HCT116 (cell line): Measurements from ENCODE around the gene ANTXR2. TPM values are rescaled to one million over a fixed set of nuclear protein-coding genes. Genes with fewer than 3 reads are reported as not detected.
"Not testable (repeated sequence)": the region's sequence is repeated elsewhere in the genome, so short reads cannot be mapped to it uniquely, and the experiment has no call there.

ENCODE experiments used
- ATAC-seq: fragments of 200-7000 bp; cut with Tn5 transposase; 2 replicates; pipeline ENCODE4 v1.9.1; 2020; ENCODE audit warnings: mild to moderate bottlenecking, moderate library complexity
- BruUV-seq: library from RNA; stranded (reverse); fragments of 400-500 nt; replicated peaks from 2 replicates; lab custom pipeline; 2021; lab: Mats Ljungman, UMichigan
- CTCF ChIA-PET: fragments of 300-600 bp; sonication (Branson Sonifier 250); formaldehyde crosslinking; loops from one replicate; lab custom pipeline; 2021; ENCODE audit warnings: antibody characterized with exemption; lab: Charles Lee
- POLR2A ChIA-PET: fragments of 300-600, 350-600 bp; sonication (Branson Sonifier 250); formaldehyde crosslinking; loops from one replicate; lab custom pipeline; 2021; ENCODE audit warnings: antibody characterized with exemption; lab: Charles Lee
- RAD21 ChIA-PET, 2 experiments: fragments of 300-600 bp; sonication (Branson Sonifier 250); formaldehyde crosslinking; loops; one replicate each; lab custom pipeline; 2023; ENCODE audit warnings: low total read pairs in 2 of 2; ENCODE audit not compliant: uncharacterized antibody in 2 of 2, unreplicated experiment in 2 of 2, low non-redundant PET in 1 of 2; lab: Charles Lee
- DNase-seq: peaks from one replicate; pipeline ENCODE4 v3.0.0-alpha.2; 2010; ENCODE audit warnings: low read depth, low spot score
- H2AFZ ChIP-seq: fragments of 200-600 bp; shearing (Covaris generic), sonication (generic); 2 replicates; pipeline ENCODE4 v1.6.1; 2017; ENCODE audit warnings: low read depth, mixed run types, mixed read lengths, antibody characterized with exemption, low read length; ENCODE audit not compliant: poor library complexity, severe bottlenecking
- H3K27ac ChIP-seq: 2 replicates; pipeline ENCODE4 v1.5.1; 2012; ENCODE audit warnings: low read depth, low read length
- H3K27me3 ChIP-seq: fragments of 200-600 bp; sonication (generic); 2 replicates; pipeline ENCODE4 v1.6.1; 2016; ENCODE audit warnings: mixed run types, low read length, mixed read lengths; ENCODE audit not compliant: insufficient read depth
- H3K36me3 ChIP-seq, 2 experiments: fragments of 200-500 bp in 1 of 2; fragments of 200-600 bp in 1 of 2; sonication (Bioruptor generic) in 1 of 2; sonication (generic) in 1 of 2; 2 replicates each; pipeline versions ENCODE4 v1.5.1 to v1.6.1; 2014 to 2016; ENCODE audit warnings: low read length in 2 of 2, inconsistent platforms in 1 of 2, mixed read lengths in 1 of 2, mixed run types in 1 of 2; ENCODE audit not compliant: insufficient read depth in 2 of 2, control insufficient read depth in 1 of 2
- H3K4me1 ChIP-seq, 2 experiments: fragments of 200-600 bp in 1 of 2; sonication (generic) in 1 of 2; 2 replicates each; pipeline versions ENCODE4 v1.5.1 to v1.6.1; 2012 to 2017; ENCODE audit warnings: low read length in 2 of 2, inconsistent platforms in 1 of 2, mild to moderate bottlenecking in 1 of 2, mixed read lengths in 1 of 2, mixed run types in 1 of 2, moderate library complexity in 1 of 2; ENCODE audit not compliant: insufficient read depth in 2 of 2, control insufficient read depth in 1 of 2
- H3K4me2 ChIP-seq: fragments of 200-600 bp; sonication (generic); 2 replicates; pipeline ENCODE4 v1.6.1; 2017; ENCODE audit warnings: mixed run types, low read length, mixed read lengths
- H3K4me3 ChIP-seq, 2 experiments: fragments of 200-600 bp in 1 of 2; sonication (generic) in 1 of 2; replicated peaks in 1 of 2; 2 replicates each; pipeline ENCODE4 v1.5.1; 2011 to 2016; ENCODE audit warnings: low read length in 2 of 2, control low read depth in 1 of 2, low read depth in 1 of 2, mild to moderate bottlenecking in 1 of 2, mixed read lengths in 1 of 2, mixed run types in 1 of 2
- H3K79me2 ChIP-seq: fragments of 200-600 bp; sonication (generic); 2 replicates; pipeline ENCODE4 v1.6.1; 2017; ENCODE audit warnings: mild to moderate bottlenecking, mixed run types, low read length, moderate library complexity, mixed read lengths; ENCODE audit not compliant: insufficient read depth
- H3K9ac ChIP-seq: fragments of 200-600 bp; sonication (generic); 2 replicates; pipeline ENCODE4 v1.6.1; 2016; ENCODE audit warnings: low read length, mixed read lengths
- H3K9me2 ChIP-seq: fragments of 200-600 bp; sonication (generic), shearing (Covaris generic); 2 replicates; pipeline ENCODE4 v1.6.1; 2017; ENCODE audit warnings: mixed run types, mild to moderate bottlenecking, moderate library complexity; ENCODE audit not compliant: insufficient read depth
- H3K9me3 ChIP-seq, 2 experiments: fragments of 200-500 bp in 1 of 2; fragments of 200-600 bp in 1 of 2; sonication (Bioruptor generic) in 1 of 2; sonication (generic) in 1 of 2; 2 replicates each; pipeline ENCODE4 v1.6.1; 2014 to 2017; ENCODE audit warnings: low read length in 2 of 2, mixed read lengths in 2 of 2, inconsistent platforms in 1 of 2, low read depth in 1 of 2, mild to moderate bottlenecking in 1 of 2, mixed run types in 1 of 2, moderate library complexity in 1 of 2; ENCODE audit not compliant: control insufficient read depth in 1 of 2, insufficient read depth in 1 of 2
- H4K20me1 ChIP-seq: fragments of 200-600 bp; sonication (generic), shearing (Covaris generic); 2 replicates; pipeline ENCODE4 v1.6.1; 2017; ENCODE audit warnings: mixed run types, mild to moderate bottlenecking, moderate library complexity; ENCODE audit not compliant: insufficient read depth
- CEBPB ChIP-seq: IDR thresholded peaks from 2 replicates; pipeline ENCODE4 v1.6.1; 2012; ENCODE audit warnings: low read depth
- ELF1 ChIP-seq: IDR thresholded peaks from 2 replicates; pipeline ENCODE4 v1.6.1; 2012; ENCODE audit warnings: low read depth, borderline replicate concordance
- intact Hi-C: fragments of 100-400 bp; cut with micrococcal nuclease; formaldehyde crosslinking; loops from 2 replicates; pipeline ENCODE4 v1.10.0; 2022
- total RNA-seq: library from RNA; stranded (reverse); gene quantifications from one replicate; pipeline ENCODE4 v1.2.1, GENCODE V29; 2021; ENCODE audit not compliant: unreplicated experiment
- TF ChIP-seq, protein P1 (sequence below): IDR thresholded peaks from 2 replicates; pipeline ENCODE4 v1.6.1; 2012; ENCODE audit warnings: low read depth

ANTXR2 gene
- total RNA-seq, 1 experiment from 2014 or later: 6.3 TPM

DNA sequence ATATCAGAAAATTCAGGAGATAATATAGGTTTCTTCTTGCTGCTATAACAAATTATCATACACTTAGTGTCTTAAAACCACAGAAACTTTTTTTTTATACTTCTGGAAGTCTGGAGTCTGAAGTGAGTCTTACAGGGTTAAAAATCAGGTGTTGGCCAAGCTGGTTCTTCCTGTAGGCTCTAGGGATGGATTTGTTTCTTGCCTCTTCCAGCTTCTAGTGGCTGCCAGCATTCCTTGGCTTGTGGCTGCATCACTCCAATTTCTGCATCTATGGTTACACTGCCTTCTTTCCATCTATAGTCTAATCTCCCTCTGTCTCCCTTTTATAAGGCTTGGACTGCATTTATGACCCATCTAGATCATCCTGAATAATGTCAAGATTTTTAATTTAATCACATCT is 68.7 kb downstream of the ANTXR2 start:
- Histone ChIP-seq H3K9me2 (no peaks in the 10 kb centered on the region), H3K9ac (no peak overlapping the region), H3K4me1 (no peaks in the 10 kb centered on the region), H3K4me3 (no peak overlapping the region), H3K36me3 (no peaks in the 10 kb centered on the region), H3K79me2 (no peaks in the 10 kb centered on the region), H3K27ac (no peak overlapping the region), H2AFZ (no peak overlapping the region), H3K4me2 (no peak overlapping the region), H4K20me1 (no peaks in the 10 kb centered on the region), H3K9me3 (no peaks in the 10 kb centered on the region), H3K27me3 (no peaks in the 10 kb centered on the region)
- POLR2A ChIA-PET: no interaction called here
- no peak for TF ChIP-seq CEBPB
- no peak for TF ChIP-seq ELF1
- TF ChIP-seq, protein P1, sequence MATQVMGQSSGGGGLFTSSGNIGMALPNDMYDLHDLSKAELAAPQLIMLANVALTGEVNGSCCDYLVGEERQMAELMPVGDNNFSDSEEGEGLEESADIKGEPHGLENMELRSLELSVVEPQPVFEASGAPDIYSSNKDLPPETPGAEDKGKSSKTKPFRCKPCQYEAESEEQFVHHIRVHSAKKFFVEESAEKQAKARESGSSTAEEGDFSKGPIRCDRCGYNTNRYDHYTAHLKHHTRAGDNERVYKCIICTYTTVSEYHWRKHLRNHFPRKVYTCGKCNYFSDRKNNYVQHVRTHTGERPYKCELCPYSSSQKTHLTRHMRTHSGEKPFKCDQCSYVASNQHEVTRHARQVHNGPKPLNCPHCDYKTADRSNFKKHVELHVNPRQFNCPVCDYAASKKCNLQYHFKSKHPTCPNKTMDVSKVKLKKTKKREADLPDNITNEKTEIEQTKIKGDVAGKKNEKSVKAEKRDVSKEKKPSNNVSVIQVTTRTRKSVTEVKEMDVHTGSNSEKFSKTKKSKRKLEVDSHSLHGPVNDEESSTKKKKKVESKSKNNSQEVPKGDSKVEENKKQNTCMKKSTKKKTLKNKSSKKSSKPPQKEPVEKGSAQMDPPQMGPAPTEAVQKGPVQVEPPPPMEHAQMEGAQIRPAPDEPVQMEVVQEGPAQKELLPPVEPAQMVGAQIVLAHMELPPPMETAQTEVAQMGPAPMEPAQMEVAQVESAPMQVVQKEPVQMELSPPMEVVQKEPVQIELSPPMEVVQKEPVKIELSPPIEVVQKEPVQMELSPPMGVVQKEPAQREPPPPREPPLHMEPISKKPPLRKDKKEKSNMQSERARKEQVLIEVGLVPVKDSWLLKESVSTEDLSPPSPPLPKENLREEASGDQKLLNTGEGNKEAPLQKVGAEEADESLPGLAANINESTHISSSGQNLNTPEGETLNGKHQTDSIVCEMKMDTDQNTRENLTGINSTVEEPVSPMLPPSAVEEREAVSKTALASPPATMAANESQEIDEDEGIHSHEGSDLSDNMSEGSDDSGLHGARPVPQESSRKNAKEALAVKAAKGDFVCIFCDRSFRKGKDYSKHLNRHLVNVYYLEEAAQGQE: no peak
- intact Hi-C loops: no loop called here
- RAD21 ChIA-PET: no interaction called here
- CTCF ChIA-PET: no interaction called here
- ATAC-seq (no peak), DNase-seq (no peak)
- BruUV-seq: no TSS peak

- ATAC-seq, H3K9me2 ChIP-seq, H3K9ac ChIP-seq, CTCF ChIA-PET, H3K4me2 ChIP-seq, H3K36me3 ChIP-seq, H3K79me2 ChIP-seq, H3K4me1 ChIP-seq, BruUV-seq, H2AFZ ChIP-seq, H3K4me3 ChIP-seq, H3K27ac ChIP-seq, intact Hi-C loops, H3K9me3 ChIP-seq, POLR2A ChIA-PET, H3K27me3 ChIP-seq, RAD21 ChIA-PET, H4K20me1 ChIP-seq, DNase-seq: not testable (repeated sequence)
These were observed 70.5 kb downstream of the ANTXR2 start for GRCh38 chr4:80002559-80002958.

- BruUV-seq, H3K9me2 ChIP-seq, intact Hi-C loops, H3K79me2 ChIP-seq, H4K20me1 ChIP-seq, DNase-seq, H3K4me2 ChIP-seq, H3K9ac ChIP-seq, H3K9me3 ChIP-seq, RAD21 ChIA-PET, H3K36me3 ChIP-seq, ATAC-seq, H2AFZ ChIP-seq, H3K4me1 ChIP-seq, CTCF ChIA-PET, H3K27ac ChIP-seq, H3K4me3 ChIP-seq, POLR2A ChIA-PET, H3K27me3 ChIP-seq: not testable (repeated sequence)
These were observed 74.0 kb downstream of the ANTXR2 start for GRCh38 chr4:79999048-79999447.
